Activated T-cell treated with anti-CD3 and anti-CD28 coated beads, Interleukin-2, amount 50 U/mL, for 24 hours (primary cell): ENCODE data around the gene GTSE1.
"Not testable (repeated sequence)": the region's sequence is repeated elsewhere in the genome, so short reads cannot be mapped to it uniquely, and the experiment has no call there.

Experiments used
- DNase-seq: peaks from one replicate; pipeline ENCODE4 v3.0.0-alpha.2; 2020
- H3K27ac Mint-ChIP-seq: 2 replicates; pipeline ENCODE4 v1.8.0; 2020; ENCODE audit warnings: mild to moderate bottlenecking, mixed read lengths
- H3K27me3 Mint-ChIP-seq: 2 replicates; pipeline ENCODE4 v1.8.0; 2020; ENCODE audit warnings: mixed read lengths
- H3K36me3 Mint-ChIP-seq: 2 replicates; pipeline ENCODE4 v1.8.0; 2020; ENCODE audit warnings: low read depth, mixed read lengths
- H3K4me1 Mint-ChIP-seq: 2 replicates; pipeline ENCODE4 v1.8.0; 2020; ENCODE audit warnings: low read depth, mixed read lengths
- H3K4me3 Mint-ChIP-seq: 2 replicates; pipeline ENCODE4 v1.8.0; 2020; ENCODE audit warnings: mild to moderate bottlenecking, moderate library complexity, mixed read lengths
- H3K9me3 Mint-ChIP-seq: 2 replicates; pipeline ENCODE4 v1.8.0; 2020; ENCODE audit warnings: mixed read lengths

Gene GTSE1

GRCh38 chr22:46297151-46297812 is 612 bp downstream of the GTSE1 start:
- peaks cover 53% of the 10 kb centered on the region for H3K36me3 Mint-ChIP-seq
- peak overlapping the region; percentile 71 for H3K27ac Mint-ChIP-seq
- DNase-seq = no peak
- H3K4me1 Mint-ChIP-seq = peaks cover 27% of the 10 kb centered on the region
- peak overlapping the region; percentile 91 for H3K4me3 Mint-ChIP-seq
- H3K9me3 Mint-ChIP-seq = peaks cover 2% of the 10 kb centered on the region
- H3K27me3 Mint-ChIP-seq = peaks cover 9% of the 10 kb centered on the region

GRCh38 chr22:46299101-46299500 is 2.4 kb downstream of the GTSE1 start:
- Mint-ChIP-seq H3K27me3 (peaks cover 9% of the 10 kb centered on the region), H3K9me3 (no peaks in the 10 kb centered on the region), H3K36me3 (peaks cover 47% of the 10 kb centered on the region), H3K4me1 (peaks cover 20% of the 10 kb centered on the region), H3K27ac (no peak overlapping the region), H3K4me3 (no peak overlapping the region)
- no peak for DNase-seq

GRCh38 chr22:46300491-46300890 is 3.8 kb downstream of the GTSE1 start:
- Mint-ChIP-seq H3K27ac (no peak overlapping the region), H3K27me3 (peaks cover 9% of the 10 kb centered on the region), H3K36me3 (peaks cover 49% of the 10 kb centered on the region), H3K4me1 (peaks cover 17% of the 10 kb centered on the region), H3K4me3 (no peak overlapping the region), H3K9me3 (no peaks in the 10 kb centered on the region)
- no peak for DNase-seq

- Mint-ChIP-seq H3K36me3 (peaks cover 40% of the 10 kb centered on the region), H3K27ac (no peak overlapping the region), H3K27me3 (peaks cover 5% of the 10 kb centered on the region), H3K4me3 (no peak overlapping the region), H3K9me3 (no peaks in the 10 kb centered on the region), H3K4me1 (peaks cover 8% of the 10 kb centered on the region)
- DNase-seq = no peak
Measured at GRCh38 chr22:46303347-46303965, 6.8 kb downstream of the GTSE1 start.

GRCh38 chr22:46308283-46308988 is 11.8 kb downstream of the GTSE1 start:
- H3K27ac Mint-ChIP-seq = no peak overlapping the region
- peaks cover 7% of the 10 kb centered on the region for H3K4me1 Mint-ChIP-seq
- no peak overlapping the region for H3K4me3 Mint-ChIP-seq
- H3K27me3 Mint-ChIP-seq = no peaks in the 10 kb centered on the region
- no peak for DNase-seq
- peaks cover 34% of the 10 kb centered on the region for H3K36me3 Mint-ChIP-seq
- no peaks in the 10 kb centered on the region for H3K9me3 Mint-ChIP-seq

GRCh38 chr22:46309526-46310085 is 12.9 kb downstream of the GTSE1 start:
- no peak overlapping the region for H3K27ac Mint-ChIP-seq
- peaks cover 37% of the 10 kb centered on the region for H3K36me3 Mint-ChIP-seq
- no peaks in the 10 kb centered on the region for H3K9me3 Mint-ChIP-seq
- H3K4me1 Mint-ChIP-seq = peaks cover 7% of the 10 kb centered on the region
- DNase-seq = no peak
- no peaks in the 10 kb centered on the region for H3K27me3 Mint-ChIP-seq
- no peak overlapping the region for H3K4me3 Mint-ChIP-seq

GRCh38 chr22:46312056-46312455 is 15.4 kb downstream of the GTSE1 start:
- Mint-ChIP-seq H3K4me1 (peaks cover 3% of the 10 kb centered on the region), H3K36me3 (peaks cover 51% of the 10 kb centered on the region), H3K9me3 (no peaks in the 10 kb centered on the region), H3K27me3 (no peaks in the 10 kb centered on the region), H3K4me3 (no peak overlapping the region), H3K27ac (no peak overlapping the region)
- DNase-seq = no peak

GRCh38 chr22:46312848-46313247 is 16.2 kb downstream of the GTSE1 start:
- not testable (repeated sequence) for H3K27me3 Mint-ChIP-seq, H3K4me1 Mint-ChIP-seq, H3K4me3 Mint-ChIP-seq, H3K27ac Mint-ChIP-seq, H3K9me3 Mint-ChIP-seq, DNase-seq
- peaks cover 58% of the 10 kb centered on the region for H3K36me3 Mint-ChIP-seq

- peaks cover 2% of the 10 kb centered on the region for H3K4me1 Mint-ChIP-seq
- H3K36me3 Mint-ChIP-seq = peaks cover 59% of the 10 kb centered on the region
- DNase-seq = no peak
- no peaks in the 10 kb centered on the region for H3K9me3 Mint-ChIP-seq
- no peak overlapping the region for H3K27ac Mint-ChIP-seq
- no peak overlapping the region for H3K4me3 Mint-ChIP-seq
- no peaks in the 10 kb centered on the region for H3K27me3 Mint-ChIP-seq
Measured at GRCh38 chr22:46315976-46316375, 19.3 kb downstream of the GTSE1 start.

GRCh38 chr22:46317646-46318045 is 21.0 kb downstream of the GTSE1 start:
- Mint-ChIP-seq H3K9me3 (no peaks in the 10 kb centered on the region), H3K27me3 (no peaks in the 10 kb centered on the region), H3K27ac (no peak overlapping the region), H3K4me3 (no peak overlapping the region), H3K4me1 (no peaks in the 10 kb centered on the region), H3K36me3 (peaks cover 66% of the 10 kb centered on the region)
- no peak for DNase-seq

GRCh38 chr22:46318576-46318975 is 21.9 kb downstream of the GTSE1 start:
- H3K27me3 Mint-ChIP-seq = no peaks in the 10 kb centered on the region
- no peaks in the 10 kb centered on the region for H3K9me3 Mint-ChIP-seq
- H3K27ac Mint-ChIP-seq = no peak overlapping the region
- H3K4me3 Mint-ChIP-seq = no peak overlapping the region
- no peaks in the 10 kb centered on the region for H3K4me1 Mint-ChIP-seq
- no peak for DNase-seq
- H3K36me3 Mint-ChIP-seq = peaks cover 72% of the 10 kb centered on the region

- H3K27me3 Mint-ChIP-seq = no peaks in the 10 kb centered on the region
- no peak overlapping the region for H3K27ac Mint-ChIP-seq
- no peak overlapping the region for H3K4me3 Mint-ChIP-seq
- no peak for DNase-seq
- H3K4me1 Mint-ChIP-seq = no peaks in the 10 kb centered on the region
- H3K9me3 Mint-ChIP-seq = no peaks in the 10 kb centered on the region
- peaks cover 72% of the 10 kb centered on the region for H3K36me3 Mint-ChIP-seq
Measured at GRCh38 chr22:46319319-46319718, 22.6 kb downstream of the GTSE1 start.

GRCh38 chr22:46320166-46320710 is 23.6 kb downstream of the GTSE1 start:
- DNase-seq = no peak
- Mint-ChIP-seq H3K36me3 (peaks cover 77% of the 10 kb centered on the region), H3K27me3 (no peaks in the 10 kb centered on the region)

GRCh38 chr22:46320716-46321386 is 24.2 kb downstream of the GTSE1 start:
- no peaks in the 10 kb centered on the region for H3K4me1 Mint-ChIP-seq
- H3K27ac Mint-ChIP-seq = no peak overlapping the region
- H3K9me3 Mint-ChIP-seq = no peaks in the 10 kb centered on the region

More at GRCh38 chr22:46320166-46320710, 23.6 kb downstream of the GTSE1 start:
- no peaks in the 10 kb centered on the region for H3K4me1 Mint-ChIP-seq
- no peaks in the 10 kb centered on the region for H3K9me3 Mint-ChIP-seq
- H3K27ac Mint-ChIP-seq = no peak overlapping the region
- H3K4me3 Mint-ChIP-seq = no peak overlapping the region

More at GRCh38 chr22:46320716-46321386, 24.2 kb downstream of the GTSE1 start:
- Mint-ChIP-seq H3K36me3 (peaks cover 73% of the 10 kb centered on the region), H3K27me3 (no peaks in the 10 kb centered on the region), H3K4me3 (no peak overlapping the region)
- DNase-seq = no peak
